H9 (cell line): ENCODE measurements around the gene GOLGA8A. TPM values are rescaled to one million over a fixed set of nuclear protein-coding genes. Genes with fewer than 3 reads are reported as not detected.

Experiments used
- DNase-seq: peaks from one replicate; pipeline ENCODE4 v3.0.0-alpha.2; 2017
- H2AFZ ChIP-seq: one replicate; pipeline ENCODE4 v1.6.1; 2013; ENCODE audit warnings: mild to moderate bottlenecking, low read length, control low read depth, moderate library complexity
- H2AK5ac ChIP-seq: 2 replicates; pipeline ENCODE4 v1.6.1; 2013; ENCODE audit warnings: low read length, control low read depth, mixed read lengths; ENCODE audit not compliant: insufficient read length
- H2BK120ac ChIP-seq: one replicate; pipeline ENCODE4 v1.6.1; 2013; ENCODE audit warnings: low read depth, mild to moderate bottlenecking, low read length, control low read depth, inconsistent platforms; ENCODE audit not compliant: poor library complexity, severe bottlenecking
- H2BK12ac ChIP-seq: 2 replicates; pipeline ENCODE4 v1.6.1; 2013; ENCODE audit warnings: low read length, control low read depth, mixed read lengths, low read depth; ENCODE audit not compliant: insufficient read length
- H2BK15ac ChIP-seq: 2 replicates; pipeline ENCODE4 v1.6.1; 2013; ENCODE audit warnings: low read depth, low read length, control low read depth
- H2BK20ac ChIP-seq: one replicate; pipeline ENCODE4 v1.6.1; 2013; ENCODE audit warnings: low read depth, mild to moderate bottlenecking, low read length, control low read depth, inconsistent platforms; ENCODE audit not compliant: poor library complexity, severe bottlenecking
- H2BK5ac ChIP-seq: 2 replicates; pipeline ENCODE4 v1.6.1; 2013; ENCODE audit warnings: low read length, control low read depth, mixed read lengths; ENCODE audit not compliant: insufficient read length
- H3K14ac ChIP-seq: 2 replicates; pipeline ENCODE4 v1.6.1; 2013; ENCODE audit warnings: low read length, control low read depth; ENCODE audit not compliant: insufficient read depth
- H3K18ac ChIP-seq: 2 replicates; pipeline ENCODE4 v1.6.1; 2013; ENCODE audit warnings: low read depth, mild to moderate bottlenecking, mixed read lengths, low read length, control low read depth; ENCODE audit not compliant: insufficient read length
- H3K23ac ChIP-seq: 2 replicates; pipeline ENCODE4 v1.6.1; 2013; ENCODE audit warnings: low read length, control low read depth, mixed read lengths, low read depth; ENCODE audit not compliant: insufficient read length
- H3K23me2 ChIP-seq: 2 replicates; pipeline ENCODE4 v1.6.1; 2013; ENCODE audit warnings: low read depth, mild to moderate bottlenecking, mixed read lengths, low read length, control low read depth; ENCODE audit not compliant: insufficient read length, poor library complexity, severe bottlenecking
- H3K27ac ChIP-seq: 2 replicates; pipeline ENCODE4 v1.5.1; 2013; ENCODE audit warnings: low read length, control low read depth, mixed read lengths, low read depth; ENCODE audit not compliant: insufficient read length
- H3K27me3 ChIP-seq: 2 replicates; pipeline ENCODE4 v1.6.1; 2013; ENCODE audit warnings: low read length, control low read depth, inconsistent platforms; ENCODE audit not compliant: insufficient read depth
- H3K4ac ChIP-seq: 2 replicates; pipeline ENCODE4 v1.6.1; 2013; ENCODE audit warnings: low read depth, mild to moderate bottlenecking, control low read depth, inconsistent platforms, low read length, moderate library complexity
- H3K4me1 ChIP-seq: 2 replicates; pipeline ENCODE4 v1.6.1; 2013; ENCODE audit warnings: low read length, control low read depth, inconsistent platforms; ENCODE audit not compliant: insufficient read depth
- H3K4me2 ChIP-seq: 2 replicates; pipeline ENCODE4 v1.6.1; 2013; ENCODE audit warnings: low read length, control low read depth, mixed read lengths; ENCODE audit not compliant: insufficient read length, insufficient read depth
- H3K56ac ChIP-seq: 2 replicates; pipeline ENCODE4 v1.6.1; 2013; ENCODE audit warnings: low read depth, mild to moderate bottlenecking, mixed read lengths, low read length, control low read depth; ENCODE audit not compliant: insufficient read length
- H3K79me1 ChIP-seq: 2 replicates; pipeline ENCODE4 v1.6.1; 2013; ENCODE audit warnings: low read depth, mild to moderate bottlenecking, moderate library complexity, low read length, control low read depth, inconsistent platforms; ENCODE audit not compliant: insufficient read depth, poor library complexity, severe bottlenecking
- H3K79me2 ChIP-seq: 2 replicates; pipeline ENCODE4 v1.6.1; 2013; ENCODE audit warnings: low read length, control low read depth, inconsistent platforms; ENCODE audit not compliant: insufficient read depth
- H3K9ac ChIP-seq: 2 replicates; pipeline ENCODE4 v1.6.1; 2013; ENCODE audit warnings: low read length, control low read depth, mixed read lengths; ENCODE audit not compliant: insufficient read length; ENCODE audit errors: extremely low read depth
- H3K9me3 ChIP-seq: one replicate; pipeline ENCODE4 v1.6.1; 2013; ENCODE audit warnings: low read depth, low read length, inconsistent platforms; ENCODE audit not compliant: control insufficient read depth
- H3T11ph ChIP-seq: one replicate; pipeline ENCODE4 v1.6.1; 2013; ENCODE audit warnings: mild to moderate bottlenecking, low read length, control low read depth, inconsistent platforms
- H4K20me1 ChIP-seq: one replicate; pipeline ENCODE4 v1.6.1; 2013; ENCODE audit not compliant: control insufficient read depth, insufficient read length, insufficient read depth
- H4K5ac ChIP-seq: 2 replicates; pipeline ENCODE4 v1.6.1; 2013; ENCODE audit warnings: low read depth, mild to moderate bottlenecking, mixed read lengths, low read length, control low read depth; ENCODE audit not compliant: insufficient read length
- H4K8ac ChIP-seq: replicated peaks from 2 replicates; pipeline ENCODE4 v1.6.1; 2013; ENCODE audit warnings: low read length, control low read depth, mixed read lengths, low read depth; ENCODE audit not compliant: insufficient read length
- H4K91ac ChIP-seq: 2 replicates; pipeline ENCODE4 v1.6.1; 2013; ENCODE audit warnings: low read depth, mild to moderate bottlenecking, moderate library complexity, mixed read lengths, low read length, control low read depth; ENCODE audit not compliant: insufficient read length
- H3K27ac Mint-ChIP-seq, 3 experiments: 2 replicates in 2 of 3; 3 replicates in 1 of 3; pipeline ENCODE4 v1.8.0; 2020 to 2021; ENCODE audit warnings: mixed read lengths in 3 of 3, mild to moderate bottlenecking in 1 of 3, moderate library complexity in 1 of 3
- H3K27me3 Mint-ChIP-seq: 2 replicates; pipeline ENCODE4 v1.8.0; 2021; ENCODE audit warnings: low read depth, mild to moderate bottlenecking, moderate library complexity, mixed read lengths
- H3K36me3 Mint-ChIP-seq, 3 experiments: 2 replicates in 2 of 3; 3 replicates in 1 of 3; pipeline ENCODE4 v1.8.0; 2020 to 2021; ENCODE audit warnings: low read depth in 3 of 3, mixed read lengths in 3 of 3; ENCODE audit not compliant: insufficient read depth in 1 of 3
- H3K4me1 Mint-ChIP-seq, 2 experiments: 2 replicates each; pipeline ENCODE4 v1.8.0; 2020; ENCODE audit warnings: mixed read lengths in 2 of 2
- H3K4me3 Mint-ChIP-seq, 2 experiments: 2 replicates in 1 of 2; 3 replicates in 1 of 2; pipeline ENCODE4 v1.8.0; 2020 to 2021; ENCODE audit warnings: mild to moderate bottlenecking in 2 of 2, mixed read lengths in 2 of 2, moderate library complexity in 1 of 2
- H3K9me3 Mint-ChIP-seq, 2 experiments: 2 replicates in 1 of 2; 3 replicates in 1 of 2; pipeline ENCODE4 v1.8.0; 2020; ENCODE audit warnings: mild to moderate bottlenecking in 2 of 2, mixed read lengths in 2 of 2, moderate library complexity in 1 of 2
- WGBS: extraction: QIAGEN DNeasy Blood & Tissue Kit; methylation state at CpG from one replicate; pipeline ENCODE4 v1.1.7; 2013; ENCODE audit warnings: missing lambda C conversion rate, low lambda C conversion rate, mixed read lengths; ENCODE audit not compliant: insufficient read length; ENCODE audit errors: extremely low coverage; 5-methylcytosine and 5-hydroxymethylcytosine counted together
- total RNA-seq: library from RNA; stranded (reverse); gene quantifications from 2 replicates; pipeline ENCODE4 v1.2.1, GENCODE V29; 2021
- TF ChIP-seq, protein P1 (sequence below): fragments of 200-600 bp; sonication (generic); conservative IDR thresholded peaks from 3 replicates; pipeline ENCODE4 v1.8.0; 2021; ENCODE audit warnings: antibody characterized with exemption, mild to moderate bottlenecking

GOLGA8A gene
- total RNA-seq, 1 experiment from 2014 or later = 58.8 TPM

DNA sequence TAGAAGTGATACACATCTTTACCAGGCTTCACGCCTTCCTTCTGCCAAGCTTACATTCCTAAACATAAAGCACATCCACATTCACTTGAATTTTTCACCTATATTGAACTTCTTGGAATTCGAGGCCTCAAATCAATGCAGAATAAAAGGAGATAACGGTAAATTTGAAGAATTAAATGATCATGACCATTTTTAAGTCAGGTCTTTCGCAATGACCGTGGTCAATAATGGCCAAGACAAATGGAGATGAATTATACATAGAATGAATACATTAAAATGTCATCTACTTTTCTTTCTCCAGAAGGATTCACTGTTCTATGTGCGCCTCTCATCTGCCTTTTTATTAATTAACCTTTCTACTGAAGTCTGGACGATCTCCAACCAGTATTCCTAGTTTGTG, 5.3 kb upstream of the GOLGA8A start:
- Histone ChIP-seq H3K9ac (no peak overlapping the region), H2BK20ac (no peak overlapping the region), H3K56ac (no peak overlapping the region), H4K5ac (no peak overlapping the region), H3K4ac (no peak overlapping the region), H4K8ac (no peak overlapping the region), H3K4me2 (no peak overlapping the region), H3K23ac (no peak overlapping the region), H3K23me2 (no peaks in the 10 kb centered on the region), H3K4me1 (no peaks in the 10 kb centered on the region), H3K9me3 (no peaks in the 10 kb centered on the region), H3K18ac (no peak overlapping the region), H2AFZ (no peak overlapping the region), H2BK12ac (no peak overlapping the region), H3K27ac (no peak overlapping the region), H4K91ac (no peak overlapping the region), H3K27me3 (no peaks in the 10 kb centered on the region; the same call in 1 of the 2 replicates), H3K79me1 (no peaks in the 10 kb centered on the region), H3K14ac (no peak overlapping the region), H3K79me2 (no peaks in the 10 kb centered on the region), H2BK15ac (no peak overlapping the region), H3T11ph (no peak overlapping the region), H2AK5ac (no peak overlapping the region), H2BK120ac (no peak overlapping the region), H2BK5ac (no peak overlapping the region), H4K20me1 (no peaks in the 10 kb centered on the region)
- H3K27me3 Mint-ChIP-seq = peaks cover 64% of the 10 kb centered on the region
- no peak overlapping the region for H3K4me3 Mint-ChIP-seq
- 0 out of 4 replicates have a peak, but pooled peaks cover 0 to 2% of the 10 kb centered on the region in 2 experiments for H3K4me1 Mint-ChIP-seq
- no peak overlapping the region for H3K27ac Mint-ChIP-seq
- no peaks in the 10 kb centered on the region for H3K36me3 Mint-ChIP-seq
- TF ChIP-seq, protein P1, sequence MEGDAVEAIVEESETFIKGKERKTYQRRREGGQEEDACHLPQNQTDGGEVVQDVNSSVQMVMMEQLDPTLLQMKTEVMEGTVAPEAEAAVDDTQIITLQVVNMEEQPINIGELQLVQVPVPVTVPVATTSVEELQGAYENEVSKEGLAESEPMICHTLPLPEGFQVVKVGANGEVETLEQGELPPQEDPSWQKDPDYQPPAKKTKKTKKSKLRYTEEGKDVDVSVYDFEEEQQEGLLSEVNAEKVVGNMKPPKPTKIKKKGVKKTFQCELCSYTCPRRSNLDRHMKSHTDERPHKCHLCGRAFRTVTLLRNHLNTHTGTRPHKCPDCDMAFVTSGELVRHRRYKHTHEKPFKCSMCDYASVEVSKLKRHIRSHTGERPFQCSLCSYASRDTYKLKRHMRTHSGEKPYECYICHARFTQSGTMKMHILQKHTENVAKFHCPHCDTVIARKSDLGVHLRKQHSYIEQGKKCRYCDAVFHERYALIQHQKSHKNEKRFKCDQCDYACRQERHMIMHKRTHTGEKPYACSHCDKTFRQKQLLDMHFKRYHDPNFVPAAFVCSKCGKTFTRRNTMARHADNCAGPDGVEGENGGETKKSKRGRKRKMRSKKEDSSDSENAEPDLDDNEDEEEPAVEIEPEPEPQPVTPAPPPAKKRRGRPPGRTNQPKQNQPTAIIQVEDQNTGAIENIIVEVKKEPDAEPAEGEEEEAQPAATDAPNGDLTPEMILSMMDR = no peak
- no peak for DNase-seq
- peaks cover 3% of the 10 kb centered on the region in 2 experiments; a peak in 2 of 5 replicates for H3K9me3 Mint-ChIP-seq
- no CpG with 5 or more reads among the region's 7 CpGs for WGBS
